Stimulated activated naive CD4-positive, alpha-beta T cell treated with Interleukin-2 at 50 U/mL for 16 hours (primary cell): ENCODE measurements around the gene SOS1.
A peak's percentile ranks its signal among the peaks of the same experiment; 100 is the strongest.
"Not testable (repeated sequence)": the region's sequence is repeated elsewhere in the genome, so short reads cannot be mapped to it uniquely, and the experiment has no call there.

Source experiments
- DNase-seq: peaks from one replicate; lab custom pipeline; 2025; lab: John Stamatoyannopoulos, UW

SOS1 gene

DNA sequence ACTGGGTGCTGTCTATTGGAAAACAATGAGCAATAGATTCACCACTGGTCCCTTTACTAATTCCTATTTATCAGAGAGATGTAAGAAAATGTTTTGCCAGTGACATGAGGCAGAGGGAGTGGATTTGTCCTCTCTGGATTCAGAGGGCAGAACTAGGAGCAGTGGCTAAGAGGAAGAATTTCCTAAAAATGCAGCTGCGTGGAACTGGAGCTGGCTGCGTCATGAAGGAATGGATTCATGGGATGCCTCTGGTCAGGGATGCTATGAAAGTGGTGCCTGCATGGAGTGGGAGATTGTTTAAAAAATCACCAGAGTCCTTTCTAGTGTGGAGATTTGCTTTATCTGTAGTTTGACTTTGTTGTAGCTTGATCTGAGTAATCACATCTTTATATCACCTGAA lies 152.8 kb downstream of the SOS1 start:
- DNase-seq: no peak

GRCh38 chr2:38966678-38967077 lies 154.2 kb downstream of the SOS1 start:
- no peak for DNase-seq

DNA sequence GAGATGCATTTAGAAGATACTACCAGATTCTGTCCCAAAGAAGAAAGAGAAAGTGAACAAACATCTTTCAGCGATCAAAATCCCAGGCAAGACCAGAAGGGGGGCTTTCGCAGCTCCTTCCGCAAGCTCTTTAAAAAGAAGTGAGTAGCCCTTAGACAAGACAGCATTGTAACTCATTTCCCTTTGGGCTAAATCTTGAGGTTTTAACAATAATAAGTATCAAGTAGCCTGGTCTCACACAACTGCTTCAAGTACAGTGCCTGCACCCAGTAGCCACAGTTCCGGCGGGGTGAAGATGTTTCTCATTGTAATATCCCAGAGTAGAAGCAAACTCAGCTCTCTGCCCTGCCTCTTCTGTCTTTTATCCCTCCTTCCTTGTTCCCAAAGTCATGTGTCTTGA lies 154.8 kb downstream of the SOS1 start:
- DNase-seq: no peak

- DNase-seq: no peak
These were observed 160.1 kb downstream of the SOS1 start for GRCh38 chr2:38960609-38961320.

- peak; percentile 70 for DNase-seq
These were observed 160.8 kb downstream of the SOS1 start for GRCh38 chr2:38959938-38960608.

GRCh38 chr2:38959466-38959865 lies 161.4 kb downstream of the SOS1 start:
- no peak for DNase-seq

- DNase-seq: no peak
These were observed 162.9 kb downstream of the SOS1 start for GRCh38 chr2:38957972-38958371.

GRCh38 chr2:38951766-38952165 lies 169.1 kb downstream of the SOS1 start:
- DNase-seq: no peak

DNA sequence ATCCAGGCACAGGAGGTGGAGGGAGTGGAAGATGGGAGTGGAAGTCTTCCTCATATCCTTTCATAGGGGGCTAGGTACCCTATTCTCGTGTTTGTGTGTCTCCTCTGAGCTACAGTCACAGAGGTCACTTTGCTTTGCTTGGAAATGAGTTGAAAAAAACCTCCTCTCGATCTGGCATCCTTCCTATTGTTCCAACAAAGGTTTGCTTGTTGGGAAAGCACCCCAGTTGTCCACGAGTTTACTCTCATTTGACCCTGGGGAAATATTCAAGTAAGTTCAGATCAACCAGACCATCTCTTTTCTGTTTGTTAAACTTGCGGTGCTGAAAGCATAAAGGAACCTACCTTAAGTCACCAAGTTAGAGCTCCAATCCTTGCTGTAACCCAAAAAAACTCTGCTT lies 171.9 kb downstream of the SOS1 start:
- DNase-seq: no peak

DNA sequence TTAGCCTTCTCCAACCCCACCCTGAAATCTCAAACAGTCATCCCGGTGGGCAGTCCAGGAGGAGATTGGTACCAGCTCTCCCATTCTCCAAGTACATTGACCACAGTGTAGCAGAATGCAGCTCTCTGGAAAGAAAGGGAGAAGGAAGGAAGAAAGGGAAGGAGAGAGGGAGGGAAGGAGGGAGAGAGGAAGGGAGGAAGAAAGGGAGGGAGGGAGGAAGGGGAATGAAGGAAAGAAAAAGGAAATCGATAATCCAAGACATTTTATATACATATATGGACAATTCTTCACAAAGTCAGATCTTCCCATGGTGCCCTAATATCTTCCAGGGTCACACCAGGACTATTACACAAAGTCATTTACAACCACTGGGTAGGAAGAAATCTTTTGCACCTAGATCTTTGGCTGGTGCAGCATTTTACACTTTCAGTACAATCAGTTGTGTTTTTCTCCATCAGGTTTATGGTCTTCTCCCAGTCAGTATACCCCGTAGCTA lies 172.4 kb downstream of the SOS1 start:
- no peak for DNase-seq

DNA sequence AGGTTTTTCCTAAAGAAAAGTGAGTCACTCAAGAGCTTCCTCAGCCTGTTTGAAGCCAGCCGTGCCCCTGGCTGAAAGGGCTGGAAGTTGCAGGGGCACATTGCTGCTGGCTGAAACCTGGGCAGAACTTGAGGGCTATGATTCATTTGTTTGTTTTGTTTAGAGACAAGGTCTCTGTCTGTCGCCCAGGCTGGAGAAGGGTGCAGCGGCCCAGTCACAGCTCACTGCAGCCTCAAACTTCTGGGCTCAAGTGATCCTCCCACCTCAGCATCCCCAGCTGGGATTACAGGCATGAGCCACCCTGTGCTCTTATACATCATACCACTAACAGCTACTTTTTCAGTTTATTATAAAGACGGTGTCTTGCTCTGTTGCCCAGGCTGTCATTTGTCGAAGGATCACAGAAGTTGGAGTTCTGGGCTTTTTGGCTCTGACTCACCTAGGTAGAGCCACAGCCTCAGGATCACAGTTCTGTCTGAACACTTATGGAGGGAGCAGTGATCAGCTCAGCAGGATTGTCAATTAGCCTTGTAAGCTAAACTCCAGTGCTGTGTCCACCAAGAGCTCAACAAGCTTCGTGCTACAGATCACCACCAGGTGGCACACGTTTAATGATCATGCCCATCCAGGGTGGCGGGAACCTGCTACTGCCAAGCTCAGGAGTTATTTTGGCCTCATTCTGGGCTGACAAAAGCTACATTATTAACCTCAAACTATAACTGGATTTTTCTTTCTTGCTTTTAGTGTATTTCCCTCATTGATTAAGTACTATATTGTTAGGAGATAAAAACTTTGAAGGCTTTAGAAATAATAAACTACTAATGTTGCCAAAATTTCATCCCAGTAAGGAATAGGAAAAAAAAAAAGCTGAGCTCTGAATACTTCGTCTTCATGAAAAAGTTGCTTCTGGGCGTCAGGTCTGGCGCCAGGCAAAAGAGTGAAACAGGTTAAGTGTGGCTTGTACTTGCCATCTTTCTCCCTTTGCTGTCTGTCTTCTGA lies 173.3 kb downstream of the SOS1 start:
- DNase-seq: peak; percentile 55

- DNase-seq: no peak
These were observed 174.9 kb downstream of the SOS1 start for GRCh38 chr2:38945911-38946310.

GRCh38 chr2:38945372-38945771 lies 175.5 kb downstream of the SOS1 start:
- DNase-seq: no peak

DNA sequence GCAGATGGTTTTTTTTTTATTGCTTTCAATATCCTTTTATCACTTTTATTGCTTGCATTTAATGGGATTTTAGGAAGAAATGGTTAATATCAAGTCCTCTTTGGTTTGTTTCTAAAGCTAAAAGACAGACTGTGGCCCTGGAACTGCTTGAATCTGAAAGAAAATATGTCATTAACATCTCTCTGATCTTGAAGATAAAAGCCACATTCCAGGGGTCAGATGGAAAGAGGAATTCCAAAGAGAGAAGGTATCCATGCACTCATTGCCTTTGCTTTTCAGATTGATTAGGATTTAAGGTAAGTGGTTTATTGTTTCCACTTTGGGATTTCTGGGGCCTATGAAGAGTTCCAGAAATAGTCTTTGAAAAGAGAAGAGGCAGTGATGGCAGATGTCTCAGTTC lies 177.1 kb downstream of the SOS1 start:
- DNase-seq: no peak

GRCh38 chr2:38940746-38941145 lies 180.1 kb downstream of the SOS1 start:
- no peak for DNase-seq

- no peak for DNase-seq
These were observed 183.3 kb downstream of the SOS1 start for GRCh38 chr2:38937548-38937947.

- not testable (repeated sequence) for DNase-seq
These were observed 184.3 kb downstream of the SOS1 start for GRCh38 chr2:38936516-38936915.

DNA sequence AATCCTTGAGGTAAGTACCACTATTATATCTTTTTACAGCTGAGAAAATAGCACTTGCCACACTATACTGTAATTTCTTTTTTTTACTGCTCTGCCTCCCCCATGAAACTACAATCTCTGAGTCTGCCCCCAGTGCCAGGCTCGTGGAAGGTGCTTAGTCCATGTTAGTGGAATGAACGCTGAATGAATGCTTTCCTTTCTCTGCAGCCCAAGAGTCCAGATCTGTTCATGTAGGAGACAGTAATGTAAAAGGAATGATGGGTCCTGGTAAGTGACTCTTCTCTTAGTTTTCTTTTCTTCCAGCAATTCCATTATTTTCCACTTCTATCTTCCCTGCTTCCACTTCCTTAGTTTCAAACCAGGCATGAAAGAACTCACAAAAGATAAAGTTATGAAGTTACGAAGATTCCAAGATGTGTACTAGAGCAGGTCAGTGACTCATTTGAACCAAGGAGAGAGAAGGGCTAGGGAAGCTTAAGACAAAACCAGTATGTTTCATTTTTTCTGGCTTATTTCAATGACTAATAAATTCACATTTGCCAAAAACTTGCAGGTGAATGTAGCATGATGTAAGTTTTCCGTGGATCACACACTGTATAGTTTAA lies 185.2 kb downstream of the SOS1 start:
- no peak for DNase-seq

DNA sequence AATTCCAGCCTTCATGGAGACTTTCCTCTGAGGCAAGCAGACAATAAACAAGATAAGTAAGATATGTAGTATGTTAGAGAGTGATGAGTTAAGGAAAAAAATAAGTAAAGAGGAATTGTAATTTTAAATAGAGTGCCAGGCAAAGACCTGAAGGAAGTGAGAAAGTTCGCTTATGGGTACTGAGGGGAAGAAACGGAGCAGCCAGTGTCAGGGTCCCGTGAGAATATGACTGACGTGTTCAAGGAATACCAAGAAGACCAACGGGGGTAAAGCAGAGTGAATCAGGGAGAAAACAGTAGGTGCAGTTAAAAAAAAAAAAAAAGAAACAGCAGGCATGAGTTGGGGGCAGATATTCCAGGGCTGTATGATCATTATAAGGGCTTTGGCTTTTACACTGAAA lies 186.1 kb downstream of the SOS1 start:
- DNase-seq: no peak

DNA sequence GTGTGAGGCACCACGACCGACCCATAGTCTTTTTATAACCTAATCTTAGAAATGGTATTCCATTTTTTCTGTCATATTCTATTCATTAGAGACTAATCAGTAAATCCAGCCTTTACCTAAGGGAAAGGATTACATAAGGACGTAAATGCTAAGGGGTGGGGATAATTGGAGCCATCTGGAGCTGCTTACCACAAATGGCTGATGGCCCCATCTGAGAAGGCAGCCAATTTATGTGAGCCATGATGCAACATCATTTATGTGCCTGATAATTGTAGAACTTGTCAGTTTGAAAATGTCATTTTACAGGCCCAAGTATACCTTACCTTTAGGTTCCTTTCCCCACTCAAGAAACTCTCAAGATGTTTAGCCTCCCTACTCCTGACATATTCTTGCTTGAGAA lies 187.2 kb downstream of the SOS1 start:
- no peak for DNase-seq

- no peak for DNase-seq
These were observed 188.3 kb downstream of the SOS1 start for GRCh38 chr2:38932586-38932985.
